NCI-H345 (cell line): ENCODE measurements around the gene PPFIA3.
A peak's percentile ranks its signal among the peaks of the same experiment; 100 is the strongest.

Source experiments
- DNase-seq: peaks from one replicate; lab custom pipeline; 2025; lab: John Stamatoyannopoulos, UW

PPFIA3 gene

GRCh38 chr19:49119411-49120324 is at the start of gene PPFIA3:
PPFIA3 (plus strand) TSS chr19:49119544; CDS start chr19:49127874, 8,330 bp downstream.
- DNase-seq, result no peak

- no peak for DNase-seq
These were observed 48.9 kb upstream of the PPFIA3 start for GRCh38 chr19:49070416-49070815.

GRCh38 chr19:49071860-49072547 is 47.3 kb upstream of the PPFIA3 start:
- no peak for DNase-seq

- no peak for DNase-seq
These were observed 45.6 kb upstream of the PPFIA3 start for GRCh38 chr19:49073514-49074378.

GRCh38 chr19:49074869-49075268 is 44.5 kb upstream of the PPFIA3 start:
- peak; percentile 7 for DNase-seq

- DNase-seq, result no peak
These were observed 39.0 kb upstream of the PPFIA3 start for GRCh38 chr19:49080392-49080791.

- no peak for DNase-seq
These were observed 38.1 kb upstream of the PPFIA3 start for GRCh38 chr19:49081273-49081672.

- DNase-seq, result no peak
These were observed 34.9 kb upstream of the PPFIA3 start for GRCh38 chr19:49084206-49085019.

- DNase-seq, result peak; percentile 98
These were observed 34.1 kb upstream of the PPFIA3 start, which contains the start of gene SNRNP70 for GRCh38 chr19:49085020-49085867. SNRNP70 (plus strand) TSS chr19:49085451; CDS start chr19:49086415, 964 bp downstream.

GRCh38 chr19:49085868-49086232 is 33.5 kb upstream of the PPFIA3 start:
- DNase-seq, result no peak

- no peak for DNase-seq
These were observed 33.0 kb upstream of the PPFIA3 start for GRCh38 chr19:49086296-49086695.

GRCh38 chr19:49091391-49092038 is 27.8 kb upstream of the PPFIA3 start:
- DNase-seq, result no peak

- no peak for DNase-seq
These were observed 26.7 kb upstream of the PPFIA3 start for GRCh38 chr19:49092686-49093085.

GRCh38 chr19:49094505-49095482 is 24.6 kb upstream of the PPFIA3 start:
- DNase-seq, result no peak

- peak; percentile 62 for DNase-seq
These were observed 21.7 kb upstream of the PPFIA3 start for GRCh38 chr19:49097453-49098288.

GRCh38 chr19:49098795-49099194 is 20.5 kb upstream of the PPFIA3 start:
- no peak for DNase-seq

GRCh38 chr19:49101160-49101559 is 18.2 kb upstream of the PPFIA3 start:
- no peak for DNase-seq

GRCh38 chr19:49102303-49102702 is 17.0 kb upstream of the PPFIA3 start:
- no peak for DNase-seq
